ENCODE measurements around the gene CEBPA.

- TF ChIP-seq CTCF (IDR thresholded peaks at IDR 0.05), result no peak
- no peak for TF ChIP-seq EZH2 (IDR thresholded peaks at IDR 0.05; ENCODE audit: borderline replicate concordance, insufficient read depth, low read depth, low read length, poor library complexity, severe bottlenecking)
These were observed 18.1 kb downstream of the CEBPA start for GRCh38 chr19:33284146-33284643.

Measured in B cell (primary cell).